AG10803 (cell line): Measurements from ENCODE around the gene SPTBN4.
A peak's percentile ranks its signal among the peaks of the same experiment; 100 is the strongest.

Source experiments
- DNase-seq: peaks from one replicate; pipeline ENCODE4 v3.0.0; 2010; ENCODE audit warnings: low read depth
- H3K4me3 ChIP-seq: 2 replicates; pipeline ENCODE4 v1.5.1; 2011; ENCODE audit warnings: mild to moderate bottlenecking, low read length, control low read depth
- TF ChIP-seq, protein P1 (sequence below): conservative IDR thresholded peaks from 2 replicates; pipeline ENCODE4 v1.5.1; 2011; ENCODE audit warnings: mild to moderate bottlenecking, low read length, control low read depth, inconsistent platforms

Gene SPTBN4

GRCh38 chr19:40580619-40581018 lies 113.8 kb downstream of the SPTBN4 start:
- TF ChIP-seq, protein P1, sequence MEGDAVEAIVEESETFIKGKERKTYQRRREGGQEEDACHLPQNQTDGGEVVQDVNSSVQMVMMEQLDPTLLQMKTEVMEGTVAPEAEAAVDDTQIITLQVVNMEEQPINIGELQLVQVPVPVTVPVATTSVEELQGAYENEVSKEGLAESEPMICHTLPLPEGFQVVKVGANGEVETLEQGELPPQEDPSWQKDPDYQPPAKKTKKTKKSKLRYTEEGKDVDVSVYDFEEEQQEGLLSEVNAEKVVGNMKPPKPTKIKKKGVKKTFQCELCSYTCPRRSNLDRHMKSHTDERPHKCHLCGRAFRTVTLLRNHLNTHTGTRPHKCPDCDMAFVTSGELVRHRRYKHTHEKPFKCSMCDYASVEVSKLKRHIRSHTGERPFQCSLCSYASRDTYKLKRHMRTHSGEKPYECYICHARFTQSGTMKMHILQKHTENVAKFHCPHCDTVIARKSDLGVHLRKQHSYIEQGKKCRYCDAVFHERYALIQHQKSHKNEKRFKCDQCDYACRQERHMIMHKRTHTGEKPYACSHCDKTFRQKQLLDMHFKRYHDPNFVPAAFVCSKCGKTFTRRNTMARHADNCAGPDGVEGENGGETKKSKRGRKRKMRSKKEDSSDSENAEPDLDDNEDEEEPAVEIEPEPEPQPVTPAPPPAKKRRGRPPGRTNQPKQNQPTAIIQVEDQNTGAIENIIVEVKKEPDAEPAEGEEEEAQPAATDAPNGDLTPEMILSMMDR: no peak
- no peak for DNase-seq
- no peak overlapping the region for H3K4me3 ChIP-seq

DNA sequence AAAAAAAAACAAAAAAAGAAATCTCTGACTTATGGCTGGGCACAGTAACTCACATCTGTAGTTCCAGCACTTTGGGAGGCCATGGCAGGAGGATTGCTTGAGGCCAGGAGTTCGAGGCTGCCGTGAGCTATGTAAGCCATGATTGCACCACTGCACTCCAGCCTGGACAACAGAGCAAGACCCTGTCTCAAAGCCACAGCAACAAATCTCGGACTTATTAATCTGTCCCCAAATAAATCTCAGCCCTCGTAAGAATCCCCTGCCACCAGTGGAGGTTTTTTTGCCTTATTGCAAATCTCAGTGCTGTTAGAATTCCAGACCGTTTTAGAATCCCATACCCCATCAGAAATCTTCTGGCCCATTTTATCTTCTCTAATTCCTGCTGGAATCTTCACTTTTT lies 114.7 kb downstream of the SPTBN4 start:
- TF ChIP-seq, protein P1: no peak
- DNase-seq: no peak
- H3K4me3 ChIP-seq: no peak overlapping the region

DNA sequence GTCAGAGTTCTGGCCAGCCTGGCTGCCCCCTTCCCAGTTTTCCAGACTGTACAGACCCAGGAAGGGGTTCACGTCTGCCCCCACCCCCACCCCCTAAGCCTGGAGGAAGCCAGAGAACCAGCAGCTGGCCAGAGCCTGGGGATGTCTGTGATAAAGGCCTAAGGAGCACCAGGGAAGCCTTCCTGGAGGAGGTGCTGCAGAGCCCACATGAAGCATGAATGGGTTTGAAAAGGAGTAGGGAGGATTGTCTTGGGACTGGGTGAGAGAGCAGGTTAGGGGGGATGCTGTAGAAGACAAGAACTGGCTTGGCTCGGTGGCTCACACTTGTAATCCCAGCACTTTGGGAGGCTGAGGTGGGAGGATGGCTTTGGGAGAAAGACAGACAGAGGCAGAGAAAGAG lies 115.7 kb downstream of the SPTBN4 start:
- DNase-seq: no peak
- TF ChIP-seq, protein P1: no peak
- H3K4me3 ChIP-seq: no peak overlapping the region

DNA sequence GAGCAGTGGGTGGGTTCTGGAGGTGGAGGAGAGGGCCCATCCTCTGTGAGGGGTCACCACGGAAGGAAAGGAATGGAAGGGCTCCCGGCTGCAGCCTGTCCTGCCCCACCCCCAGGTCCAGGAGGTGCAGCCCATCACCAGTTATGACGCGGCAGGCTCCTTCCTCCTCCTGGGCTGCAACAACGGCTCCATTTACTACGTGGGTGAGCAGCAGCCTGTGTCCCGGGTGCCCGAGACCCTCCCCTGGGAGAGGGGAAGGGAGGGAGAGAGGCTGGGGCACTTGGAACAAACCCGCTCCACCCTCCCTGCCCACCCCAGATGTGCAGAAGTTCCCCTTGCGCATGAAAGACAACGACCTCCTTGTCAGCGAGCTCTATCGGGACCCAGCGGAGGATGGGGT lies 116.5 kb downstream of the SPTBN4 start:
- H3K4me3 ChIP-seq: no peak overlapping the region
- DNase-seq: no peak
- TF ChIP-seq, protein P1: no peak

GRCh38 chr19:40584007-40584406 lies 117.2 kb downstream of the SPTBN4 start:
- TF ChIP-seq, protein P1: peak; percentile 20; the same call in 1 of the 2 replicates
- no peak overlapping the region for H3K4me3 ChIP-seq
- no peak for DNase-seq

DNA sequence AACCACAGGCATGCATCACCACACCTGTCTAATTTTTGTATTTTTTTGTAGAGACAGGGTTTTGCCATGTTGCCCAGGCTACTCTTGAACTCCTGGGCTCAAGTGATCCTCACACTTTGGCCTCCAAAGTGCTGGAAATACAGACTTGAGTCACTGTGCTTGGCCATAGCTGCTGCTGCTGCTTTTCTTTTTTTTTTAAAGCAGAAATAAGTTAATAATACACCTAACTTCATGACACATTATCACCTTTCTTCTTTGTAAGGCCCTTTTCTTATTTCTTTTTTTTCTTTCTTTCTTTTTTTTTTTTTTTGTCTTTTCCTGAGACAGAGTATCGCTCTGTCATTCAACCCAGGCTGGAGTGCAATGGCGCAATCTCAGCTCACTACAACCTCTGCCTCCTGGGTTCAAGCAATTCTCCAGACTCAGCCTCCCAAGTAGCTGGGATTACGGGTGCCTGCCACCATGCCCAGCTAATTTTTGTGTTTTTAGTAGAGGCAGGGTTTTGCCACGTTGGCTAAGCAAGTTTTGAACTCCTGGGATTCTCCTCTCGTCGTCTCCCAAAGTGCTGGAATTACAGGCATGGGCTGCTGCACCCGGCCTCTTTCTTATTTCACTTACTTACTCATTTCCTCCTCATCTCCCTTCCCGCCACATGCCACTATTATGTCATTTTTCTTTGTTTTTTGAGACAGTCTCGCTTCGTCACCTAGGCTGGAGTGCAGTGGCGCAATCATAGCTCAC lies 118.6 kb downstream of the SPTBN4 start:
- TF ChIP-seq, protein P1: no peak
- H3K4me3 ChIP-seq: no peak overlapping the region
- DNase-seq: peak; percentile 72

GRCh38 chr19:40585982-40586422 lies 119.2 kb downstream of the SPTBN4 start:
- TF ChIP-seq, protein P1: no peak
- H3K4me3 ChIP-seq: no peak overlapping the region
- no peak for DNase-seq
